Suprapubic skin (tissue), 4 donors: ENCODE measurements around the gene CNTRL. TPM values are rescaled to one million over a fixed set of nuclear protein-coding genes. Genes with fewer than 3 reads are reported as not detected.

Source experiments
- DNase-seq, 2 donors: peaks; one replicate each; pipeline ENCODE4 v3.0.0-alpha.2; 2019; ENCODE audit warnings: low spot score in 2 of 2
- H3K27ac ChIP-seq: fragments of 200-600 bp; sonication (generic); one replicate; pipeline ENCODE4 v1.5.1; 2019
- H3K27me3 ChIP-seq: fragments of 200-600 bp; sonication (generic); one replicate; pipeline ENCODE4 v1.5.1; 2019
- H3K36me3 ChIP-seq: fragments of 200-600 bp; sonication (generic); one replicate; pipeline ENCODE4 v1.5.1; 2019
- H3K4me1 ChIP-seq: fragments of 200-600 bp; sonication (generic); one replicate; pipeline ENCODE4 v1.5.1; 2019
- H3K4me3 ChIP-seq: fragments of 200-600 bp; sonication (generic); one replicate; pipeline ENCODE4 v1.5.1; 2019; ENCODE audit warnings: mild to moderate bottlenecking
- H3K9me3 ChIP-seq: fragments of 200-600 bp; sonication (generic); one replicate; pipeline ENCODE4 v1.5.1; 2019
- CTCF ChIP-seq, 2 donors: fragments of 200-600 bp in 1 of 2; fragments of 450-650 bp in 1 of 2; sonication (generic) in 1 of 2; IDR thresholded peaks; one replicate each; pipeline ENCODE4 v1.5.1; 2016 to 2019; ENCODE audit warnings: antibody characterized with exemption in 2 of 2, mild to moderate bottlenecking in 1 of 2, moderate library complexity in 1 of 2
- EP300 ChIP-seq: sonication (generic); formaldehyde crosslinking; IDR thresholded peaks from one replicate; pipeline ENCODE4 v1.6.1; 2017; ENCODE audit warnings: antibody characterized with exemption
- POLR2A ChIP-seq, 2 donors: fragments of 450-650 bp; IDR thresholded peaks; one replicate each; pipeline ENCODE4 v1.6.1; 2017; ENCODE audit warnings: antibody characterized with exemption in 2 of 2, mild to moderate bottlenecking in 2 of 2, moderate library complexity in 2 of 2
- POLR2AphosphoS5 ChIP-seq, 3 donors: sonication (generic); formaldehyde crosslinking; IDR thresholded peaks; one replicate each; pipeline ENCODE4 v1.6.1; 2017; ENCODE audit warnings: antibody characterized with exemption in 3 of 3
- WGBS: methylation state at CpG from one replicate; pipeline ENCODE4 v1.1.5; 2018; 5-methylcytosine and 5-hydroxymethylcytosine counted together
- total RNA-seq, 4 donors: library from RNA; depleted of rRNA; stranded (reverse); fragments of >200 nt; gene quantifications; one replicate each; pipeline ENCODE4 v1.1.0, GENCODE V29; 2016

The CNTRL gene
- total RNA-seq, 4 donors from 2014 or later = 6.4 to 24.6 (median 13.6) TPM

- Histone ChIP-seq H3K27ac (no peak overlapping the region), H3K9me3 (no peaks in the 10 kb centered on the region), H3K4me3 (no peak overlapping the region), H3K4me1 (peaks cover 10% of the 10 kb centered on the region), H3K27me3 (no peaks in the 10 kb centered on the region), H3K36me3 (no peaks in the 10 kb centered on the region)
- WGBS = 92% methylated on average over 5 of the region's 5 CpGs
- TF ChIP-seq POLR2AphosphoS5 (IDR thresholded peaks at IDR 0.05) (no peak), CTCF (IDR thresholded peaks at IDR 0.05) (no peak)
- no peak for DNase-seq
These were observed 135.8 kb downstream of the CNTRL start for GRCh38 chr9:121210536-121210935.

- no peaks in the 10 kb centered on the region for H3K36me3 ChIP-seq
- H3K4me3 ChIP-seq = no peak overlapping the region
- H3K27me3 ChIP-seq = no peaks in the 10 kb centered on the region
- H3K27ac ChIP-seq = peak overlapping the region; percentile 66
- no peaks in the 10 kb centered on the region for H3K9me3 ChIP-seq
- H3K4me1 ChIP-seq = peaks cover 10% of the 10 kb centered on the region
- DNase-seq = peak; percentile 91 to 93
- 18% methylated on average over 9 of the region's 9 CpGs for WGBS
- TF ChIP-seq CTCF (IDR thresholded peaks at IDR 0.05) (peak; percentile 85 to 88), POLR2AphosphoS5 (IDR thresholded peaks at IDR 0.05) (peak in 1 of 3 donors; percentile 41), EP300 (no peak), POLR2A (IDR thresholded peaks at IDR 0.05) (no peak)
These were observed 138.5 kb downstream of the CNTRL start for GRCh38 chr9:121213136-121213806.

- no peak for DNase-seq
- Histone ChIP-seq H3K9me3 (no peaks in the 10 kb centered on the region), H3K27ac (no peak overlapping the region), H3K36me3 (no peaks in the 10 kb centered on the region), H3K4me3 (no peak overlapping the region), H3K27me3 (no peaks in the 10 kb centered on the region), H3K4me1 (peaks cover 10% of the 10 kb centered on the region)
- WGBS = 71% methylated on average over 2 of the region's 2 CpGs
- TF ChIP-seq CTCF (IDR thresholded peaks at IDR 0.05) (no peak), POLR2AphosphoS5 (IDR thresholded peaks at IDR 0.05) (no peak), EP300 (no peak), POLR2A (IDR thresholded peaks at IDR 0.05) (no peak)
These were observed 139.2 kb downstream of the CNTRL start for GRCh38 chr9:121214005-121214404.

GRCh38 chr9:121216271-121216805, 141.6 kb downstream of the CNTRL start:
- peaks cover 10% of the 10 kb centered on the region for H3K4me1 ChIP-seq
- no peak for DNase-seq
- no peaks in the 10 kb centered on the region for H3K27me3 ChIP-seq
- no peaks in the 10 kb centered on the region for H3K9me3 ChIP-seq
- H3K36me3 ChIP-seq = no peaks in the 10 kb centered on the region
- H3K27ac ChIP-seq = no peak overlapping the region
- 83% methylated on average over 3 of the region's 3 CpGs for WGBS
- H3K4me3 ChIP-seq = no peak overlapping the region
- TF ChIP-seq EP300 (no peak), CTCF (IDR thresholded peaks at IDR 0.05) (no peak), POLR2AphosphoS5 (IDR thresholded peaks at IDR 0.05) (no peak), POLR2A (IDR thresholded peaks at IDR 0.05) (no peak)

- DNase-seq = no peak
- no peaks in the 10 kb centered on the region for H3K36me3 ChIP-seq
- H3K4me1 ChIP-seq = peaks cover 13% of the 10 kb centered on the region
- no peak overlapping the region for H3K4me3 ChIP-seq
- H3K27me3 ChIP-seq = no peaks in the 10 kb centered on the region
- no peak overlapping the region for H3K27ac ChIP-seq
- no peaks in the 10 kb centered on the region for H3K9me3 ChIP-seq
- TF ChIP-seq POLR2A (IDR thresholded peaks at IDR 0.05) = no peak
- no peak for TF ChIP-seq EP300
- no peak for TF ChIP-seq POLR2AphosphoS5 (IDR thresholded peaks at IDR 0.05)
- no peak for TF ChIP-seq CTCF (IDR thresholded peaks at IDR 0.05)
- 95% methylated on average over 4 of the region's 4 CpGs for WGBS
These were observed 143.0 kb downstream of the CNTRL start for GRCh38 chr9:121217609-121218292.
